ENCODE data around the gene ERBB4. TPM values are rescaled to one million over a fixed set of nuclear protein-coding genes. Genes with fewer than 3 reads are reported as not detected.

Gene ERBB4
- total and polyA plus RNA-seq, 2 of the 8 experiments (the other 6 are each of a cell fraction or from before 2014, with no cell fraction given), result 0.34 to 1.3 TPM

DNA sequence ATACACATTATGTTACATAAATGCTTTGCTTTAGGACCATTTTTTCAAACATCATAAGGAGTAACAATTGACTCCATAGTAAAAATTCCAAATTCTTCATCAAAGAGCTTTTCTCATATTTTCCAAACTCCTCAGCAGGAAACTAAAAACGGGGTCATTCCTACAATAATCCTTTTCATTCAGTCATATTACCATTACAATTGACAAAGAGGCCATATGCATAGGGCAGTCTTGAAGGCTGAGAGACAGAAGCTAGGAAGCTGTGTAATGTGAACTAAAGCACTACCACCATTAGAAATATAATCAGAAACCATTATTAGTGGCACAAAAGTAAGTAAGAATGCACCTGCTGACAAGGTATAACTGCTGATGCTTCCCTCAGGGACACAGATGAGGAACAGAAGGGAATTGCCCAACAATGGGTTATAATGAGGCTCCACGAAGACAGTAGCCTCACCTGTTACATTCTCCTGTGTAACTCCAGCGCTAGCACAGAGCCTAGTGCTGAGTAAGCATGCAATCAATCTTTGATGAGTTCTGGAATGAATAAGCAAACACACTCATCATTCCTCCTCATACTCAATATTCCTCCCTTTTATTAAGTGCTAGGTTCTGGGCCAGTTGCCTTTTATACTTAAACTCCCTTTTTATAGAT lies 1039.9 kb downstream of the ERBB4 start:
- Histone ChIP-seq H2BK12ac (ENCODE audit: low read depth, low read length) (no peak overlapping the region), H3K79me1 (ENCODE audit: low read depth, low read length) (no peaks in the 10 kb centered on the region), H3K18ac (ENCODE audit: extremely low read depth, low read length) (no peak overlapping the region), H3K4me3 (ENCODE audit: extremely low read depth in 1 of 4, insufficient read depth in 2 of 4, low read depth in 3 of 4, low read length in 4 of 4) (no peak overlapping the region; a peak in 1 of 8 replicates), H3K4me2 (ENCODE audit: insufficient read depth in 1 of 2, low read depth in 2 of 2, low read length in 2 of 2) (peak overlapping the region; percentile 35 to 60), H2AFZ (ENCODE audit: low read length) (no peak overlapping the region), H2AK5ac (ENCODE audit: low read depth, low read length) (no peak overlapping the region), H3K4ac (replicated peaks; ENCODE audit: insufficient read length, low read depth, low read length) (no peak overlapping the region), H4K5ac (ENCODE audit: insufficient read length, low read depth, low read length) (no peak overlapping the region), H2BK20ac (ENCODE audit: low read length) (no peak overlapping the region), H3K36me3 (ENCODE audit: control insufficient read depth in 2 of 4, insufficient read depth in 4 of 4, low read length in 3 of 4) (no peaks in the 10 kb centered on the region), H3K56ac (replicated peaks; ENCODE audit: insufficient read length, low read depth, low read length) (no peak overlapping the region), H2BK15ac (ENCODE audit: low read length) (no peak overlapping the region), H4K91ac (replicated peaks; ENCODE audit: insufficient read length, low read length) (no peak overlapping the region), H3K23ac (ENCODE audit: insufficient read length) (no peak overlapping the region), H2BK5ac (ENCODE audit: low read depth, low read length) (no peak overlapping the region), H3K4me1 (replicated peaks in 1 of 4; ENCODE audit: control insufficient read depth in 3 of 4, insufficient read depth in 4 of 4, low read length in 3 of 4) (peaks cover 0 to 6% (median 4%) of the 10 kb centered on the region in 4 experiments; a peak in 2 of 7 replicates), H3K27ac (ENCODE audit: low read depth, low read length) (no peak overlapping the region), H3K14ac (ENCODE audit: insufficient read length) (no peak overlapping the region), H3K9ac (replicated peaks in 1 of 4; ENCODE audit: extremely low read depth in 1 of 4, low read depth in 3 of 4, low read length in 3 of 4) (no peak overlapping the region), H3K23me2 (ENCODE audit: low read depth, low read length) (no peaks in the 10 kb centered on the region), H3K27me3 (replicated peaks in 1 of 4; ENCODE audit: control insufficient read depth in 3 of 4, extremely low read depth in 1 of 4, insufficient read depth in 3 of 4, low read length in 3 of 4) (peaks cover 0 to 1% (median 0%) of the 10 kb centered on the region in 4 experiments; a peak in 2 of 7 replicates), H4K8ac (ENCODE audit: extremely low read depth, insufficient read depth, low read length) (no peak overlapping the region), H2BK120ac (replicated peaks; ENCODE audit: low read depth, low read length) (no peak overlapping the region), H3K9me3 (ENCODE audit: insufficient read depth in 2 of 2, low read depth in 1 of 2, low read length in 1 of 2) (no peaks in the 10 kb centered on the region; a peak in 1 of 4 replicates), H4K20me1 (replicated peaks in 1 of 2; ENCODE audit: control insufficient read depth in 1 of 2, insufficient read depth in 2 of 2, low read length in 2 of 2) (no peaks in the 10 kb centered on the region), H3K79me2 (ENCODE audit: control insufficient read depth in 1 of 2, insufficient read depth in 2 of 2, low read length in 2 of 2) (no peaks in the 10 kb centered on the region)
- TF ChIP-seq SP2 (IDR thresholded peaks at IDR 0.05; ENCODE audit: low read length) (no peak), CEBPB (IDR thresholded peaks at IDR 0.05; ENCODE audit: low read depth, low read length) (0 out of 2 replicates have a peak, but pooled peaks have one; percentile 23)
- no peak for FAIRE-seq
- 38% methylated on average over 3 of the region's 3 CpGs; no CpG with 5 or more reads in 1 of the 2 experiments for WGBS, 2 experiments (ENCODE audit: extremely low coverage in 1 of 2, insufficient coverage in 1 of 2, insufficient read length in 1 of 2, insufficient replicate concordance in 2 of 2, low coverage in 1 of 2, low lambda C conversion rate in 2 of 2, missing lambda C conversion rate in 1 of 2)
- ChIA-PET POLR2A (ENCODE audit: partially characterized antibody) (no interaction called here), CTCF (ENCODE audit: partially characterized antibody) (no interaction called here)
- DNase-seq (ENCODE audit: low read depth in 1 of 2, low spot score in 2 of 2), result no peak
